H9 (cell line): ENCODE results near the gene LAMTOR4. TPM values are rescaled to one million over a fixed set of nuclear protein-coding genes. Genes with fewer than 3 reads are reported as not detected.

Experiments
- DNase-seq: peaks from one replicate; pipeline ENCODE4 v3.0.0-alpha.2; 2017
- H2AFZ ChIP-seq: one replicate; pipeline ENCODE4 v1.6.1; 2013; ENCODE audit warnings: mild to moderate bottlenecking, low read length, control low read depth, moderate library complexity
- H2AK5ac ChIP-seq: 2 replicates; pipeline ENCODE4 v1.6.1; 2013; ENCODE audit warnings: low read length, control low read depth, mixed read lengths; ENCODE audit not compliant: insufficient read length
- H2BK120ac ChIP-seq: one replicate; pipeline ENCODE4 v1.6.1; 2013; ENCODE audit warnings: low read depth, mild to moderate bottlenecking, low read length, control low read depth, inconsistent platforms; ENCODE audit not compliant: poor library complexity, severe bottlenecking
- H2BK12ac ChIP-seq: 2 replicates; pipeline ENCODE4 v1.6.1; 2013; ENCODE audit warnings: low read length, control low read depth, mixed read lengths, low read depth; ENCODE audit not compliant: insufficient read length
- H2BK15ac ChIP-seq: 2 replicates; pipeline ENCODE4 v1.6.1; 2013; ENCODE audit warnings: low read depth, low read length, control low read depth
- H2BK20ac ChIP-seq: one replicate; pipeline ENCODE4 v1.6.1; 2013; ENCODE audit warnings: low read depth, mild to moderate bottlenecking, low read length, control low read depth, inconsistent platforms; ENCODE audit not compliant: poor library complexity, severe bottlenecking
- H2BK5ac ChIP-seq: 2 replicates; pipeline ENCODE4 v1.6.1; 2013; ENCODE audit warnings: low read length, control low read depth, mixed read lengths; ENCODE audit not compliant: insufficient read length
- H3K14ac ChIP-seq: 2 replicates; pipeline ENCODE4 v1.6.1; 2013; ENCODE audit warnings: low read length, control low read depth; ENCODE audit not compliant: insufficient read depth
- H3K18ac ChIP-seq: 2 replicates; pipeline ENCODE4 v1.6.1; 2013; ENCODE audit warnings: low read depth, mild to moderate bottlenecking, mixed read lengths, low read length, control low read depth; ENCODE audit not compliant: insufficient read length
- H3K23ac ChIP-seq: 2 replicates; pipeline ENCODE4 v1.6.1; 2013; ENCODE audit warnings: low read length, control low read depth, mixed read lengths, low read depth; ENCODE audit not compliant: insufficient read length
- H3K23me2 ChIP-seq: 2 replicates; pipeline ENCODE4 v1.6.1; 2013; ENCODE audit warnings: low read depth, mild to moderate bottlenecking, mixed read lengths, low read length, control low read depth; ENCODE audit not compliant: insufficient read length, poor library complexity, severe bottlenecking
- H3K27ac ChIP-seq: 2 replicates; pipeline ENCODE4 v1.5.1; 2013; ENCODE audit warnings: low read length, control low read depth, mixed read lengths, low read depth; ENCODE audit not compliant: insufficient read length
- H3K27me3 ChIP-seq: 2 replicates; pipeline ENCODE4 v1.6.1; 2013; ENCODE audit warnings: low read length, control low read depth, inconsistent platforms; ENCODE audit not compliant: insufficient read depth
- H3K4ac ChIP-seq: 2 replicates; pipeline ENCODE4 v1.6.1; 2013; ENCODE audit warnings: low read depth, mild to moderate bottlenecking, control low read depth, inconsistent platforms, low read length, moderate library complexity
- H3K4me1 ChIP-seq: 2 replicates; pipeline ENCODE4 v1.6.1; 2013; ENCODE audit warnings: low read length, control low read depth, inconsistent platforms; ENCODE audit not compliant: insufficient read depth
- H3K4me2 ChIP-seq: 2 replicates; pipeline ENCODE4 v1.6.1; 2013; ENCODE audit warnings: low read length, control low read depth, mixed read lengths; ENCODE audit not compliant: insufficient read length, insufficient read depth
- H3K56ac ChIP-seq: 2 replicates; pipeline ENCODE4 v1.6.1; 2013; ENCODE audit warnings: low read depth, mild to moderate bottlenecking, mixed read lengths, low read length, control low read depth; ENCODE audit not compliant: insufficient read length
- H3K79me1 ChIP-seq: 2 replicates; pipeline ENCODE4 v1.6.1; 2013; ENCODE audit warnings: low read depth, mild to moderate bottlenecking, moderate library complexity, low read length, control low read depth, inconsistent platforms; ENCODE audit not compliant: insufficient read depth, poor library complexity, severe bottlenecking
- H3K79me2 ChIP-seq: 2 replicates; pipeline ENCODE4 v1.6.1; 2013; ENCODE audit warnings: low read length, control low read depth, inconsistent platforms; ENCODE audit not compliant: insufficient read depth
- H3K9ac ChIP-seq: 2 replicates; pipeline ENCODE4 v1.6.1; 2013; ENCODE audit warnings: low read length, control low read depth, mixed read lengths; ENCODE audit not compliant: insufficient read length; ENCODE audit errors: extremely low read depth
- H3K9me3 ChIP-seq: one replicate; pipeline ENCODE4 v1.6.1; 2013; ENCODE audit warnings: low read depth, low read length, inconsistent platforms; ENCODE audit not compliant: control insufficient read depth
- H3T11ph ChIP-seq: one replicate; pipeline ENCODE4 v1.6.1; 2013; ENCODE audit warnings: mild to moderate bottlenecking, low read length, control low read depth, inconsistent platforms
- H4K20me1 ChIP-seq: one replicate; pipeline ENCODE4 v1.6.1; 2013; ENCODE audit not compliant: control insufficient read depth, insufficient read length, insufficient read depth
- H4K5ac ChIP-seq: 2 replicates; pipeline ENCODE4 v1.6.1; 2013; ENCODE audit warnings: low read depth, mild to moderate bottlenecking, mixed read lengths, low read length, control low read depth; ENCODE audit not compliant: insufficient read length
- H4K8ac ChIP-seq: replicated peaks from 2 replicates; pipeline ENCODE4 v1.6.1; 2013; ENCODE audit warnings: low read length, control low read depth, mixed read lengths, low read depth; ENCODE audit not compliant: insufficient read length
- H4K91ac ChIP-seq: 2 replicates; pipeline ENCODE4 v1.6.1; 2013; ENCODE audit warnings: low read depth, mild to moderate bottlenecking, moderate library complexity, mixed read lengths, low read length, control low read depth; ENCODE audit not compliant: insufficient read length
- H3K27ac Mint-ChIP-seq, 3 experiments: 2 replicates in 2 of 3; 3 replicates in 1 of 3; pipeline ENCODE4 v1.8.0; 2020 to 2021; ENCODE audit warnings: mixed read lengths in 3 of 3, mild to moderate bottlenecking in 1 of 3, moderate library complexity in 1 of 3
- H3K27me3 Mint-ChIP-seq: 2 replicates; pipeline ENCODE4 v1.8.0; 2021; ENCODE audit warnings: low read depth, mild to moderate bottlenecking, moderate library complexity, mixed read lengths
- H3K36me3 Mint-ChIP-seq, 3 experiments: 2 replicates in 2 of 3; 3 replicates in 1 of 3; pipeline ENCODE4 v1.8.0; 2020 to 2021; ENCODE audit warnings: low read depth in 3 of 3, mixed read lengths in 3 of 3; ENCODE audit not compliant: insufficient read depth in 1 of 3
- H3K4me1 Mint-ChIP-seq, 2 experiments: 2 replicates each; pipeline ENCODE4 v1.8.0; 2020; ENCODE audit warnings: mixed read lengths in 2 of 2
- H3K4me3 Mint-ChIP-seq, 2 experiments: 2 replicates in 1 of 2; 3 replicates in 1 of 2; pipeline ENCODE4 v1.8.0; 2020 to 2021; ENCODE audit warnings: mild to moderate bottlenecking in 2 of 2, mixed read lengths in 2 of 2, moderate library complexity in 1 of 2
- H3K9me3 Mint-ChIP-seq, 2 experiments: 2 replicates in 1 of 2; 3 replicates in 1 of 2; pipeline ENCODE4 v1.8.0; 2020; ENCODE audit warnings: mild to moderate bottlenecking in 2 of 2, mixed read lengths in 2 of 2, moderate library complexity in 1 of 2
- WGBS: extraction: QIAGEN DNeasy Blood & Tissue Kit; methylation state at CpG from one replicate; pipeline ENCODE4 v1.1.7; 2013; ENCODE audit warnings: missing lambda C conversion rate, low lambda C conversion rate, mixed read lengths; ENCODE audit not compliant: insufficient read length; ENCODE audit errors: extremely low coverage; 5-methylcytosine and 5-hydroxymethylcytosine counted together
- total RNA-seq: library from RNA; stranded (reverse); gene quantifications from 2 replicates; pipeline ENCODE4 v1.2.1, GENCODE V29; 2021
- TF ChIP-seq, protein P1 (sequence below): fragments of 200-600 bp; sonication (generic); conservative IDR thresholded peaks from 3 replicates; pipeline ENCODE4 v1.8.0; 2021; ENCODE audit warnings: antibody characterized with exemption, mild to moderate bottlenecking

The LAMTOR4 gene
- total RNA-seq, 1 experiment from 2014 or later: 179 TPM

GRCh38 chr7:100120733-100121036 lies 28.0 kb upstream of the LAMTOR4 start:
- H2BK120ac ChIP-seq: no peak overlapping the region
- no CpG with 5 or more reads among the region's 1 CpG for WGBS
- H3T11ph ChIP-seq: no peak overlapping the region
- H2AFZ ChIP-seq: no peak overlapping the region
- Mint-ChIP-seq H3K27me3 (no peaks in the 10 kb centered on the region), H3K9me3 (no peaks in the 10 kb centered on the region), H3K4me1 (peaks cover 12 to 16% of the 10 kb centered on the region in 2 experiments), H3K36me3 (peaks cover 6 to 23% (median 17%) of the 10 kb centered on the region in 3 experiments; a peak in 5 of 7 replicates), H3K27ac (peak overlapping the region in 2 of 3 experiments; percentile 5 to 80; a peak in 3 of 7 replicates), H3K4me3 (peak overlapping the region; percentile 96 to 98)
- H3K23me2 ChIP-seq: peaks cover 5% of the 10 kb centered on the region
- no peak overlapping the region for H3K4ac ChIP-seq
- H2BK20ac ChIP-seq: no peak overlapping the region
- H4K20me1 ChIP-seq: no peaks in the 10 kb centered on the region
- no peak overlapping the region for H2BK15ac ChIP-seq
- H3K4me1 ChIP-seq: no peaks in the 10 kb centered on the region
- no peak overlapping the region for H3K23ac ChIP-seq
- no peak for DNase-seq
- H2AK5ac ChIP-seq: no peak overlapping the region
- no peak overlapping the region for H3K56ac ChIP-seq
- H3K4me2 ChIP-seq: peak overlapping the region; percentile 65
- no peak overlapping the region for H4K8ac ChIP-seq
- H3K27ac ChIP-seq: no peak overlapping the region
- H2BK5ac ChIP-seq: no peak overlapping the region
- H3K79me2 ChIP-seq: no peaks in the 10 kb centered on the region
- no peak overlapping the region for H4K91ac ChIP-seq
- H3K79me1 ChIP-seq: no peaks in the 10 kb centered on the region
- no peaks in the 10 kb centered on the region for H3K27me3 ChIP-seq
- H4K5ac ChIP-seq: no peak overlapping the region
- H3K14ac ChIP-seq: no peak overlapping the region
- H3K18ac ChIP-seq: no peak overlapping the region
- H3K9me3 ChIP-seq: no peaks in the 10 kb centered on the region
- no peak overlapping the region for H2BK12ac ChIP-seq
- TF ChIP-seq, protein P1, sequence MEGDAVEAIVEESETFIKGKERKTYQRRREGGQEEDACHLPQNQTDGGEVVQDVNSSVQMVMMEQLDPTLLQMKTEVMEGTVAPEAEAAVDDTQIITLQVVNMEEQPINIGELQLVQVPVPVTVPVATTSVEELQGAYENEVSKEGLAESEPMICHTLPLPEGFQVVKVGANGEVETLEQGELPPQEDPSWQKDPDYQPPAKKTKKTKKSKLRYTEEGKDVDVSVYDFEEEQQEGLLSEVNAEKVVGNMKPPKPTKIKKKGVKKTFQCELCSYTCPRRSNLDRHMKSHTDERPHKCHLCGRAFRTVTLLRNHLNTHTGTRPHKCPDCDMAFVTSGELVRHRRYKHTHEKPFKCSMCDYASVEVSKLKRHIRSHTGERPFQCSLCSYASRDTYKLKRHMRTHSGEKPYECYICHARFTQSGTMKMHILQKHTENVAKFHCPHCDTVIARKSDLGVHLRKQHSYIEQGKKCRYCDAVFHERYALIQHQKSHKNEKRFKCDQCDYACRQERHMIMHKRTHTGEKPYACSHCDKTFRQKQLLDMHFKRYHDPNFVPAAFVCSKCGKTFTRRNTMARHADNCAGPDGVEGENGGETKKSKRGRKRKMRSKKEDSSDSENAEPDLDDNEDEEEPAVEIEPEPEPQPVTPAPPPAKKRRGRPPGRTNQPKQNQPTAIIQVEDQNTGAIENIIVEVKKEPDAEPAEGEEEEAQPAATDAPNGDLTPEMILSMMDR: no peak
- no peak overlapping the region for H3K9ac ChIP-seq
